DOHH2 (cell line): Measurements from ENCODE around the gene TSSK2.

ENCODE experiments used
- EZH2phosphoT487 ChIP-seq: fragments of 200-600 bp; sonication (generic); IDR thresholded peaks from 2 replicates; pipeline ENCODE4 v1.6.1; 2017; ENCODE audit warnings: borderline replicate concordance, mild to moderate bottlenecking, antibody characterized with exemption, low read length, moderate library complexity, mixed read lengths
- TF ChIP-seq, protein P1 (sequence below): fragments of 200-600 bp; sonication (generic); IDR thresholded peaks from one replicate; pipeline ENCODE4 v1.5.1; 2014; ENCODE audit warnings: antibody characterized with exemption, mild to moderate bottlenecking, low read depth, low read length; ENCODE audit not compliant: poor library complexity, severe bottlenecking

DNA sequence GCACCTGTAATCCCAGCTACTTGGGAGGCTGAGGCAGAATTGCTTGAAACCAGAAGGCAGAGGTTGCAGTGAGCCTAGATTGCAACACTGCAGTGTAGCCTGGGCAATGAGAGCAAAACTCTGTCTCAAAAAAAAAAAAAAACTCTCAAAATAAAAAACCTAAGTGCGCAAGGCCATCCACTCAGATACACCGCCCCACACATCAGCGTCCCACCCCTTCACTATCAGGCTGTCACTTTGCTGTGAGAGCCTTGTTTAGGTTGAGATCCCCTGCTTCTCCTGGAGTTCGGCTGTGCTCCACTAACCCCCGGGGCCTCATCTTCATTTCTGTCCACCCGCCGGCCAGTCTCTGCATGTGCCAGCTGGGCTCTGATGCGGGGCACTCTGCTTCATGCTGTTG is 35.3 kb downstream of the TSSK2 start:
- TF ChIP-seq, protein P1, sequence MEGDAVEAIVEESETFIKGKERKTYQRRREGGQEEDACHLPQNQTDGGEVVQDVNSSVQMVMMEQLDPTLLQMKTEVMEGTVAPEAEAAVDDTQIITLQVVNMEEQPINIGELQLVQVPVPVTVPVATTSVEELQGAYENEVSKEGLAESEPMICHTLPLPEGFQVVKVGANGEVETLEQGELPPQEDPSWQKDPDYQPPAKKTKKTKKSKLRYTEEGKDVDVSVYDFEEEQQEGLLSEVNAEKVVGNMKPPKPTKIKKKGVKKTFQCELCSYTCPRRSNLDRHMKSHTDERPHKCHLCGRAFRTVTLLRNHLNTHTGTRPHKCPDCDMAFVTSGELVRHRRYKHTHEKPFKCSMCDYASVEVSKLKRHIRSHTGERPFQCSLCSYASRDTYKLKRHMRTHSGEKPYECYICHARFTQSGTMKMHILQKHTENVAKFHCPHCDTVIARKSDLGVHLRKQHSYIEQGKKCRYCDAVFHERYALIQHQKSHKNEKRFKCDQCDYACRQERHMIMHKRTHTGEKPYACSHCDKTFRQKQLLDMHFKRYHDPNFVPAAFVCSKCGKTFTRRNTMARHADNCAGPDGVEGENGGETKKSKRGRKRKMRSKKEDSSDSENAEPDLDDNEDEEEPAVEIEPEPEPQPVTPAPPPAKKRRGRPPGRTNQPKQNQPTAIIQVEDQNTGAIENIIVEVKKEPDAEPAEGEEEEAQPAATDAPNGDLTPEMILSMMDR: no peak
- no peak for TF ChIP-seq EZH2phosphoT487
